ENCODE results near the gene RGS7. TPM values are rescaled to one million over a fixed set of nuclear protein-coding genes. Genes with fewer than 3 reads are reported as not detected.

The RGS7 gene
- total RNA-seq, 4 donors from 2014 or later, result 0.47 TPM; not detected in 3

- no peak for TF ChIP-seq CTCF (IDR thresholded peaks at IDR 0.05)
Measured at GRCh38 chr1:240734001-240734400, 623.0 kb downstream of the RGS7 start.

GRCh38 chr1:240732390-240732789 lies 624.6 kb downstream of the RGS7 start:
- ATAC-seq (ENCODE audit: low FRiP score), result no peak
- TF ChIP-seq CTCF (IDR thresholded peaks at IDR 0.05), result no peak
- DNase-seq (ENCODE audit: low spot score), result no peak

More at GRCh38 chr1:240734001-240734400, 623.0 kb downstream of the RGS7 start:
- ATAC-seq (ENCODE audit: low FRiP score) (no peak), DNase-seq (ENCODE audit: low spot score) (no peak)

Small RNA genes lying within 50 kb of the gene (small RNA-seq; reads per million reads assigned to genes)
- gene MIR3123, result not detected

Other genes with a start within 250 kb of the RGS7 start
- 10 to 100 TPM; 28.5 to 61.6 (median 47.0) TPM for gene FH, start 162.6 kb upstream of the RGS7 start, total RNA-seq
- 1 to 10 TPM; 1.3 to 4.4 (median 2.5) TPM for gene KMO, start 175.2 kb upstream of the RGS7 start, total RNA-seq